GM21423 (cell line): ENCODE data around the gene TICAM2.

ENCODE experiments used
- ATAC-seq: cut with Tn5 transposase; IDR thresholded peaks from one replicate; pipeline ENCODE4 v1.9.1; 2021; ENCODE audit warnings: mild to moderate bottlenecking, moderate library complexity; ENCODE audit not compliant: unreplicated experiment

Gene TICAM2

GRCh38 chr5:115541611-115542010 lies 60.7 kb downstream of the TICAM2 start:
- ATAC-seq = no peak

GRCh38 chr5:115535479-115536035 lies 66.7 kb downstream of the TICAM2 start:
- ATAC-seq = no peak

DNA sequence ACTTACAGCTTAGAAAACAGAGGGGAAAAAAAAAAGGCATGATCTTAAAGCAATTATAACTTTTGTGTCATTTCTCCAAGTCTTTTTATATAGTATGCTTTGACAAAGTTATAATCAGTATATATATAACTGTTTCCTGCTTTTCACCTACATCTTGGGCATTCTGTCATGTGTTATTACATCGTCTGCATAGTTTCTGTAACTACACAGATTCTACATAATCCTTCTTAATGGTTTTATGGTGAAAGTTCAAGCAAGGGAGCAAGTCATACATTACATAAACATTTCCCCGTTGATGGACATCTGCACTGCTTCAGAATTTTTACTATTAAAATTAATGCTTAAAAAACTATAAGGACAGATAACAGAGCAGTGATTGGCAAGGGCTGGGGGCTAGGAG lies 69.8 kb downstream of the TICAM2 start:
- ATAC-seq = no peak

GRCh38 chr5:115531787-115532367 lies 70.4 kb downstream of the TICAM2 start:
- ATAC-seq = no peak

DNA sequence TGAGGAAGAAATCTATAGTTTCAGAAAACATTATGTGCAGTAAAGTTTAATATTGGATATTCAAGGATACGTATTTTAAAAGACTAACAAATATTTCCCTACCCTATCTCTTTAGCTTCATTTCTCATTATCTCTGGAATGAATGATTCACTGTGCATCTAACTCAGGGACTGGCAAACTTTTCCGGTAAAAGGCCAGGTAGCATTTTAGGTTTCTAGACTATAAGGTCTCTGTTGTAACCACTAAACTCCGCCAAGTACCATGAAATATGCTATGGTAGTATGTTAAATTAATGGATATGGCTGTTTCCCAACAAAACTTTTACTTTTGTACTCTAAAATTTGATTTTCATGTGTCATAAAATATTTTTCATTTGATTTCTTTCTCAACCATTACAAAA lies 70.9 kb downstream of the TICAM2 start:
- ATAC-seq = no peak

GRCh38 chr5:115530426-115530825 lies 71.9 kb downstream of the TICAM2 start:
- no peak for ATAC-seq
